ENCODE measurements around the gene RAB20.

GRCh38 chr13:110523838-110524540 is 37.5 kb downstream of the RAB20 start:
- TF ChIP-seq RAD21 (IDR thresholded peaks at IDR 0.05; ENCODE audit: low read depth) (no peak), FOXM1 (IDR thresholded peaks at IDR 0.05; ENCODE audit: borderline replicate concordance, low read depth) (no peak), TAF1 (IDR thresholded peaks at IDR 0.05; ENCODE audit: low read depth) (no peak), TEAD4 (IDR thresholded peaks at IDR 0.05) (no peak), ZBTB7A (IDR thresholded peaks at IDR 0.05; ENCODE audit: low read depth) (no peak), MAX (IDR thresholded peaks at IDR 0.05) (no peak), EP300 (IDR thresholded peaks at IDR 0.05; ENCODE audit: borderline replicate concordance) (no peak), CREB1 (IDR thresholded peaks at IDR 0.05; ENCODE audit: low read depth) (no peak), TCF12 (IDR thresholded peaks at IDR 0.05; ENCODE audit: low read depth) (no peak), REST (IDR thresholded peaks at IDR 0.05; ENCODE audit: low read depth) (no peak), YY1 (IDR thresholded peaks at IDR 0.05; ENCODE audit: low read depth) (no peak), EGR1 (IDR thresholded peaks at IDR 0.05) (no peak), NFIC (IDR thresholded peaks at IDR 0.05) (no peak)

Measured in Ishikawa (cell line).